ENCODE results near the gene DMAP1.

DMAP1 gene

GRCh38 chr1:44217809-44218410 is 4.6 kb downstream of the DMAP1 start:
- Histone ChIP-seq H3K9ac (no peak overlapping the region), H2AFZ (ENCODE audit: low read depth) (no peak overlapping the region), H3K4me1 (ENCODE audit: low read depth, poor library complexity, severe bottlenecking) (peaks cover 46% of the 10 kb centered on the region), H4K20me1 (ENCODE audit: insufficient read depth) (no peaks in the 10 kb centered on the region), H3K27ac (no peak overlapping the region), H3K79me2 (ENCODE audit: insufficient read depth, low read depth) (no peaks in the 10 kb centered on the region), H3K4me3 (IDR thresholded peaks at IDR 0.05; ENCODE audit: insufficient read depth, low read depth, low read length) (no peak overlapping the region), H3K27me3 (ENCODE audit: insufficient read depth, low read depth) (no peaks in the 10 kb centered on the region), H3K36me3 (ENCODE audit: insufficient read depth) (no peaks in the 10 kb centered on the region), H3K4me2 (no peak overlapping the region; the same call in 1 of the 2 replicates)
- TF ChIP-seq CTCF (conservative IDR thresholded peaks at IDR 0.05; ENCODE audit: low read depth, low read length): peak; percentile 89

GRCh38 chr1:44218503-44219300 is 5.4 kb downstream of the DMAP1 start:
- Histone ChIP-seq H3K27ac (no peak overlapping the region), H3K4me1 (ENCODE audit: low read depth, poor library complexity, severe bottlenecking) (peaks cover 44% of the 10 kb centered on the region), H3K4me2 (no peak overlapping the region), H3K4me3 (IDR thresholded peaks at IDR 0.05; ENCODE audit: insufficient read depth, low read depth, low read length) (no peak overlapping the region), H2AFZ (ENCODE audit: low read depth) (no peak overlapping the region), H3K9ac (no peak overlapping the region), H3K79me2 (ENCODE audit: insufficient read depth, low read depth) (no peaks in the 10 kb centered on the region), H4K20me1 (ENCODE audit: insufficient read depth) (no peaks in the 10 kb centered on the region), H3K36me3 (ENCODE audit: insufficient read depth) (no peaks in the 10 kb centered on the region), H3K27me3 (ENCODE audit: insufficient read depth, low read depth) (no peaks in the 10 kb centered on the region)
- no peak for TF ChIP-seq CTCF (conservative IDR thresholded peaks at IDR 0.05; ENCODE audit: low read depth, low read length)

- Histone ChIP-seq H3K4me2 (no peak overlapping the region), H3K36me3 (ENCODE audit: insufficient read depth) (no peaks in the 10 kb centered on the region), H3K27me3 (ENCODE audit: insufficient read depth, low read depth) (no peaks in the 10 kb centered on the region), H2AFZ (ENCODE audit: low read depth) (no peak overlapping the region), H3K27ac (no peak overlapping the region), H3K9ac (no peak overlapping the region), H3K4me3 (IDR thresholded peaks at IDR 0.05; ENCODE audit: insufficient read depth, low read depth, low read length) (no peak overlapping the region), H3K79me2 (ENCODE audit: insufficient read depth, low read depth) (no peaks in the 10 kb centered on the region), H3K4me1 (ENCODE audit: low read depth, poor library complexity, severe bottlenecking) (peaks cover 39% of the 10 kb centered on the region), H4K20me1 (ENCODE audit: insufficient read depth) (no peaks in the 10 kb centered on the region)
- TF ChIP-seq CTCF (conservative IDR thresholded peaks at IDR 0.05; ENCODE audit: low read depth, low read length): no peak
Observed at GRCh38 chr1:44219301-44219626, 6.0 kb downstream of the DMAP1 start.

- Histone ChIP-seq H3K4me1 (ENCODE audit: low read depth, poor library complexity, severe bottlenecking) (peaks cover 37% of the 10 kb centered on the region), H3K27me3 (ENCODE audit: insufficient read depth, low read depth) (no peaks in the 10 kb centered on the region), H3K4me2 (no peak overlapping the region), H4K20me1 (ENCODE audit: insufficient read depth) (no peaks in the 10 kb centered on the region), H2AFZ (ENCODE audit: low read depth) (no peak overlapping the region), H3K27ac (no peak overlapping the region), H3K4me3 (IDR thresholded peaks at IDR 0.05; ENCODE audit: insufficient read depth, low read depth, low read length) (no peak overlapping the region), H3K9ac (no peak overlapping the region), H3K36me3 (ENCODE audit: insufficient read depth) (no peaks in the 10 kb centered on the region), H3K79me2 (ENCODE audit: insufficient read depth, low read depth) (no peaks in the 10 kb centered on the region)
- TF ChIP-seq CTCF (conservative IDR thresholded peaks at IDR 0.05; ENCODE audit: low read depth, low read length): no peak
Observed at GRCh38 chr1:44220001-44220751, 6.9 kb downstream of the DMAP1 start.

Measured in KMS-11 (cell line).